ENCODE measurements around the gene HNRNPA3.

The HNRNPA3 gene

DNA sequence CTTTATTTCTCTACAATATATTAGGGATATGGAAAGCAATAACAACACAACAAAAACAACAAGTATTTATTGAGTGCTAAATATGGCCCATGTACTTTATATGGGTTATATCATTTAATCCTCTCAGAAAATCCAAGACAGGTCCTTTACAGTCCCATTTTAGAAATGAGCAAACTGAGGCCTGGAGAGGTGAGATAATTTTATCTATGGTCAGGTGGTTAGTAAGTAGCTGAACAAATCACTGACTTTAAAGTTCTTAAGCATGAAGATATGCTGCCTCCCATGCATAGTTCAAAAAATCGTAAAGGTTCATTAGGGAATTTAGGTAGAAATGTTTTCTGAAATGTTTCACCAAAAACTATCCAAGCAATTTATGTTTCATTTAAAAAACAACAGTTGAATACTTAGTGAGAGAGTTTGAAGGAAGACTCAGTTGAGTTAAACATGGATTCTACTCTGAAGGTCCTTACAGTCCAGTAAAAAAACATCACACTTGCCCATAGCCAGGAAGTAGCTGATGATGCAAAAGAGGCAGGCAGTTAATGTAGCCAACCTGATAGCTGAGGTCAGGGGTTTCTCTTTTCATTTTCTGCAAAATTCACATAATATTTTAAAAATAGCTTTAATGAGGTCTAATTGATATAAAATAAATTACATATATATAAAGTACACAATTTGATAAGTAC, 59.5 kb downstream of the HNRNPA3 start:
- no peak for DNase-seq (ENCODE audit: low read depth in 2 of 2)

DNA sequence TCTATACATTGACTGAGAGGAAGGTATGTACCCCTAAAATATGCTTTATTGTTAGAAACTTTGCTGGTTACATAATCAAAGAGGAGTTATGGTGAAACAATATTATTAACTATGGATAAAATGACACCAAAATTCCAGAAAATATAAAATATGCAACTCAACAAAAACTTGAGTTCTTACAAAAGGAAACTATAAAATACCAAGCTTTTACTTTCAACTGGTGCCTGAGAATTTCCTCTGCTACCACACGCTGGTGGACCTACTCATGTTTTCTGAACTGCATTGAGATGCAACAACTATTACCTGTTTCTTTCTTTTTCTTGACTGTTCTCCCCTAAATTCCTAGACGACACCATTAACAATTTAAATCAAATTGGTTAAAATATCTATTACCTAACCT, 60.2 kb downstream of the HNRNPA3 start:
- DNase-seq (ENCODE audit: low read depth in 2 of 2) = no peak

DNA sequence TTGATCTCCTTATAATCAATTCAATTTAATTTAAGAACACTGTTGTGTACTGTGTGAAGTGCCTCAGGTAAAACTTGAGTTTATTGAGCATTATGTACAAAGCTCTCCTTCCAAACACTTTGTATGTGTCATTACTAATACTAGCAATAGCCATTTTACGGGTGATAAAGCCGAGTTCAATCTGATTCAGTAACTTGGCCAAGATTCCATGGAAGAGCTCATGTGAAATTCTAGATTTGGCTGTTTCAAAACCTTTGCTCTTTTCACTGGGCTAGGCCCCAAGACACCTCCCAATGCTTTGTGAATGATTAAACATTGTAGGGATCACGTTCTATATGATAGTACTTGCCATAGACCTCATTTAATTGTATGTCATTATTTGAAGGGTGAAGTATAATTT, 60.8 kb downstream of the HNRNPA3 start:
- DNase-seq (ENCODE audit: low read depth in 2 of 2) = no peak
